Activated naive CD8-positive, alpha-beta T cell (primary cell): Measurements from ENCODE around the gene TPST2.

Source experiments
- H3K27ac Mint-ChIP-seq: one replicate; pipeline ENCODE4 v1.8.0; 2021; ENCODE audit warnings: mixed read lengths
- H3K27me3 Mint-ChIP-seq: one replicate; pipeline ENCODE4 v1.8.0; 2021; ENCODE audit warnings: mixed read lengths
- H3K36me3 Mint-ChIP-seq: one replicate; pipeline ENCODE4 v1.8.0; 2021; ENCODE audit warnings: mixed read lengths
- H3K4me1 Mint-ChIP-seq: one replicate; pipeline ENCODE4 v1.8.0; 2021; ENCODE audit warnings: low read depth, mixed read lengths
- H3K4me3 Mint-ChIP-seq: one replicate; pipeline ENCODE4 v1.8.0; 2021; ENCODE audit warnings: mild to moderate bottlenecking, mixed read lengths
- H3K9me3 Mint-ChIP-seq: one replicate; pipeline ENCODE4 v1.8.0; 2021; ENCODE audit warnings: low read depth, mixed read lengths

The TPST2 gene

GRCh38 chr22:26576026-26576680 lies 13.8 kb downstream of the TPST2 start:
- Mint-ChIP-seq H3K36me3 (no peaks in the 10 kb centered on the region), H3K4me1 (peaks cover 81% of the 10 kb centered on the region), H3K4me3 (no peak overlapping the region), H3K27ac (peak overlapping the region; percentile 1), H3K9me3 (no peaks in the 10 kb centered on the region), H3K27me3 (no peaks in the 10 kb centered on the region)

DNA sequence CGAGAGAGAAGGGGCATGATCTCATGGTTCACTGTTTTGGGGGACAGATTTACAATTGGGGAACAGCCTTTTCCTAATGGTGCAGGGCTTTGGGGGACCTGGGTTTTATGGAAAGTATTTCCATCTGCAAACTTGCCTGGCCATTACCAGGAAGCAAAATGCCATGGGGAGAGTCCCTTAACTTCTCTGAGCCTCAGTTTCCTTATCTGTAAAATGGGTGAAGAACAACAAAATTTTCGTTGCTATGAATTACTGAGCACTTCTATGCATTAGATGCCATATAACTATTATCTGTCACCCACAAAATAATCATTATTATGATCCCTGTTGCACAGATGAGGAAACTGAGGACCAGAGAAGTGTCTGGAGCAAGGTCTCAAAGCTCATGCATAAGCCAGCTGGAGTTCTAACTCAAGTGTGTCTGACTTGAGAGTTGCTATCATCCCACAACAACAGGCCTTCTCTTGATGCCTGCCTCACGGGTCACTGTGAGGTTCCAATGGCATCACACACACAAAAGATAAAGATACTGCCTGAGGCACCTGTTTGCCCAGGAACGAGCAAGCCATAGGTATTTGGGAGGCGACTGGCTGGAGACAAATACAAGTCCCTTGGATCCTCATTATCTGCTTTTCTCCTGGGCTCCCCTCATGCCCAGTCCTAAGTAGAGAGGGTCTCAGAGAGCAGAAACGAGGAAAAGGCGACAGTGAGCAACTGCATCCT lies 15.8 kb downstream of the TPST2 start:
- peaks cover 75% of the 10 kb centered on the region for H3K4me1 Mint-ChIP-seq

GRCh38 chr22:26573026-26573662 lies 16.8 kb downstream of the TPST2 start:
- Mint-ChIP-seq H3K27ac (peak overlapping the region; percentile 67), H3K36me3 (no peaks in the 10 kb centered on the region), H3K4me3 (no peak overlapping the region), H3K4me1 (peaks cover 75% of the 10 kb centered on the region), H3K9me3 (no peaks in the 10 kb centered on the region), H3K27me3 (no peaks in the 10 kb centered on the region)

More for the DNA sequence above, 15.8 kb downstream of the TPST2 start:
- Mint-ChIP-seq H3K4me3 (no peak overlapping the region), H3K27me3 (no peaks in the 10 kb centered on the region), H3K27ac (peak overlapping the region; percentile 67), H3K9me3 (no peaks in the 10 kb centered on the region), H3K36me3 (no peaks in the 10 kb centered on the region)

GRCh38 chr22:26570864-26571525 lies 18.9 kb downstream of the TPST2 start:
- no peaks in the 10 kb centered on the region for H3K27me3 Mint-ChIP-seq
- peaks cover 79% of the 10 kb centered on the region for H3K4me1 Mint-ChIP-seq
- H3K4me3 Mint-ChIP-seq = peak overlapping the region; percentile 36
- H3K36me3 Mint-ChIP-seq = no peaks in the 10 kb centered on the region
- H3K9me3 Mint-ChIP-seq = no peaks in the 10 kb centered on the region
- peak overlapping the region; percentile 83 for H3K27ac Mint-ChIP-seq

DNA sequence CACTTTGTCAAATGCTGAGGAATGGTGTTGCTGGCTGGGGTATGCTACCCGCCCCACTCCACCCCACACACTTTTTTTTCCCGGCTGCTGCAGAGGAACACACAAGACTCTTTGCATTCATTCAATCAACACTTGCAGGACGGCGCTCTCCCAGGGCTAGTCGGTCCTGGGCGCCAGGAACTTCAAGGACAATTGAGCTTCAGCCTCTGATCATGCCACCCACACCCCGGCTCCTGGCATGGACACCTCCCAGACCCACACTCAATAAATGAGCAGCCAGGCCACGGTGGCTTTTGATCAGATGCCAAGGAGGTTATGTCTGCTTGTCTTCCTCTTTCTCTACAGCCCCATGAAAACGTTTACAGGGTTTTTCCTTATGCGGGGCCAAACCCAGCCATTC lies 19.8 kb downstream of the TPST2 start:
- H3K4me3 Mint-ChIP-seq = no peak overlapping the region
- H3K27ac Mint-ChIP-seq = peak overlapping the region; percentile 83
- peaks cover 75% of the 10 kb centered on the region for H3K4me1 Mint-ChIP-seq

DNA sequence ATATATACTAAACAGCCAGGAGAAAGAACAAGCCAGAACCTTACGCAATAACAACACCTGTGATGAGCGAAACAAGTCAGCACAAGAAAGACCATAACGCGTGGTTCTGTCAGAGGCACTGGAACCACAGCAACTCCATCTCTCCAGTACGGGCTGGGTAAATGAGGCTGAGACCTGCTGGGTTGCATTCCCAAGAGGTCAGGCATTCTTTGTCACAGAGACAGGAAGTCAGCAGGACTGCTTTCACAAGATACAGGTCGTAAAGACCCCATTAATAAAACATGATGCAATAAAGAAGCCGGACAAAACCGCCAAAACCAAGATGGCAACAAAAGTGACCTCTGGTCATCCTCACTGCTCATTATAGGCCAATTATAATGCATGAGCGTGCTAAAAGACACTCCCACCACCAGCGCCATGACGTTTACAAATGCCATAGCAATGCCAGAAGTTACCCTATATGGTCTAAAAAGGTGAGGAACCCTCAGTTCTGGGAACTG lies 21.7 kb downstream of the TPST2 start:
- Mint-ChIP-seq H3K4me3 (no peak overlapping the region), H3K4me1 (peaks cover 68% of the 10 kb centered on the region), H3K27ac (peak overlapping the region; percentile 64), H3K36me3 (no peaks in the 10 kb centered on the region), H3K9me3 (no peaks in the 10 kb centered on the region), H3K27me3 (no peaks in the 10 kb centered on the region)

More for the DNA sequence above, 19.8 kb downstream of the TPST2 start:
- H3K9me3 Mint-ChIP-seq = no peaks in the 10 kb centered on the region
- H3K36me3 Mint-ChIP-seq = no peaks in the 10 kb centered on the region
- H3K27me3 Mint-ChIP-seq = no peaks in the 10 kb centered on the region

DNA sequence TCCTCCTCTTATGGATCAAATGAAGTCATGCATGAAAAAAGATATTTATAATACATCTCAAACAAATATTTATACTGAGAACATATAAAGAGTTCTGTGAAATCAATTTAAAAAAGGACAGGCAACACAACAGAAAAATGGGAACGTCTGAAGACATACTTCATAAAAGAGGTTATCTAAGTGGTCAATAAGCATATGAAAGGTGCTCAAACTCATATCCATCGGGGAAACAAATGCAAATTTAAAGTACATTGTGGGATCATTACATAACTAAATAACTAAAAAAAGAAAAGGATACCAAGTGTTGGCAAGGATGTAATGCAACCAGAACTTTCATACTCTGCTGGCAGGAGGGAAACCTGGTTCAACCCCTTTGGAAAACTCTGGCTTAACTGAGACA lies 22.3 kb downstream of the TPST2 start:
- Mint-ChIP-seq H3K4me1 (peaks cover 66% of the 10 kb centered on the region), H3K36me3 (no peaks in the 10 kb centered on the region), H3K4me3 (no peak overlapping the region), H3K9me3 (no peaks in the 10 kb centered on the region), H3K27ac (peak overlapping the region; percentile 34), H3K27me3 (no peaks in the 10 kb centered on the region)

GRCh38 chr22:26566994-26567393 lies 22.9 kb downstream of the TPST2 start:
- Mint-ChIP-seq H3K9me3 (no peaks in the 10 kb centered on the region), H3K36me3 (no peaks in the 10 kb centered on the region), H3K4me1 (peaks cover 65% of the 10 kb centered on the region), H3K27ac (no peak overlapping the region), H3K4me3 (no peak overlapping the region), H3K27me3 (no peaks in the 10 kb centered on the region)

- H3K27me3 Mint-ChIP-seq = no peaks in the 10 kb centered on the region
- peaks cover 55% of the 10 kb centered on the region for H3K4me1 Mint-ChIP-seq
- H3K9me3 Mint-ChIP-seq = no peaks in the 10 kb centered on the region
- no peak overlapping the region for H3K4me3 Mint-ChIP-seq
- no peaks in the 10 kb centered on the region for H3K36me3 Mint-ChIP-seq
- H3K27ac Mint-ChIP-seq = no peak overlapping the region
Observed at GRCh38 chr22:26565889-26566288, 24.0 kb downstream of the TPST2 start.

GRCh38 chr22:26565181-26565580 lies 24.8 kb downstream of the TPST2 start:
- Mint-ChIP-seq H3K4me1 (peaks cover 50% of the 10 kb centered on the region), H3K36me3 (no peaks in the 10 kb centered on the region), H3K4me3 (no peak overlapping the region), H3K27me3 (no peaks in the 10 kb centered on the region), H3K27ac (no peak overlapping the region), H3K9me3 (no peaks in the 10 kb centered on the region)

DNA sequence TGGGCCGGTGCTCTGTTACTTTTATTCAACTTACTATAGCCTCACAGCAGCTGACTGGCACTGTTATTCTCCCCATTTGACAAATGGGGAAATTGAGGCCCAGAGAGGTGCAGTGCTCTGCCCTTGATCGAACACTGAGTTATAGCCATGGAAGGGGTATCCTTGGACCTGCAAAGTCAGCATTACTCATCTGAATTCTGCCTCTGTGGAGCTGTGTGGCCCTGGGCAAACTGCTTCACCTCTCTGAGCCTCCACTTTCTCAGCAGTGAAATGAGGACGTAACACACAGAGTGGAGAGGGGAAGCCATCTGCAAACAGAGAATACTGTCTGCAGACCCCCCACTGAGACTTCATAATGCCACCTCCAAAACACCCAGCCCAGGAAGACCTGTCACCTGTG lies 25.3 kb downstream of the TPST2 start:
- Mint-ChIP-seq H3K4me1 (peaks cover 49% of the 10 kb centered on the region), H3K27ac (no peak overlapping the region), H3K36me3 (no peaks in the 10 kb centered on the region), H3K27me3 (no peaks in the 10 kb centered on the region), H3K4me3 (no peak overlapping the region), H3K9me3 (no peaks in the 10 kb centered on the region)

DNA sequence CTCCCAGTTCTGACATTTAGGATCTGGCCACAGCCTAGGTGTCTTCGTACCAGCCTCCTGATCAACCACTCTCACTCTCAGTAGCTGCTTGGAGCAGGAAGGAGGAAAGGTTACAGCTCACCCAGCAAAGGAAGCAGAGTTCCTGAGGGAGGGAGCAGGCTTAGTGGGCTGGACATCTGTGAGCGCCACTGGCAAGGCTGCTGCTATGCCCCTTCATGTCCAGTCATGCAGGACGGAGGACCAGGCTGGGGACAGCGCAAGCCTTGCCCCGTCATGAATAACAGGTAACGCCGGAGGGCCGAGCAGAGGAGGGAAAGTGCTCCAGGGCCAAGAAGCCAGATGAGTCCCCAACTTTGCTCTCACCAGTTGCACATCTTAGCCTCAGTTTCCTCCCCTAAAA lies 25.8 kb downstream of the TPST2 start:
- H3K4me1 Mint-ChIP-seq = peaks cover 52% of the 10 kb centered on the region
- H3K4me3 Mint-ChIP-seq = no peak overlapping the region

GRCh38 chr22:26563022-26563421 lies 26.9 kb downstream of the TPST2 start:
- Mint-ChIP-seq H3K4me3 (no peak overlapping the region), H3K9me3 (no peaks in the 10 kb centered on the region), H3K36me3 (no peaks in the 10 kb centered on the region), H3K27ac (peak overlapping the region; percentile 22), H3K4me1 (peaks cover 48% of the 10 kb centered on the region), H3K27me3 (no peaks in the 10 kb centered on the region)

More for the DNA sequence above, 25.8 kb downstream of the TPST2 start:
- no peaks in the 10 kb centered on the region for H3K9me3 Mint-ChIP-seq
- no peak overlapping the region for H3K27ac Mint-ChIP-seq
- no peaks in the 10 kb centered on the region for H3K27me3 Mint-ChIP-seq
- no peaks in the 10 kb centered on the region for H3K36me3 Mint-ChIP-seq

DNA sequence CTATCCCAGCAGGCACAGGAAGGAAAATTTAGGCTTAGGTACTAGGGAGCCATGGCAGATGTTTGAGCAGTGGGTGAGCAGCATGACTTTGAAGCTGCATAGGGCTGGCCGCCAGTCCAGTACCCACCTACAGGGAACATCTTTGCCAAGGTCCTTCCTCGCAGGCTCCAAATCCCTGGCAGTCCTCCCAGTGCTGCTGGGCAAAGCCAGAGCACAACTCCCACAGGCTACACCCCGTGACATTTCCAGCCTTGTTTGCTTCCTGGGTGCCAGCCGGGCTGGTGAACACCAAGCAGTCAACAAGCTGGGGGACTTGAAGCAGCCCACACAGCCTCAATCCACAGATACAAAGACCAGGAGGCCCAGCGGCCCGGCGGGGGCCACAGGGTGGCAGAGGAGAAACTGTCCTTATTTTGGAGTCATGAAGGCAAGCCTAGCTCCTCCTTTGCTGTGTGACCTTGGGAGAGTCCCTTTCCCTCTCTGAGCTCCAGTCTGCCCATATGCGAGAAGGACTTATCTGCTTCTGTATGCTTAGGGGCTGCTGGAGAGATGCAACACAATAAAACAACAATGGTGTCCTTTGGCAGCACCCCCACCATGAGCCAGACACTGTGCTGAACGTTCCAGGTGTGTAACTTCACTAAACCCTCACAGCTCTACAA lies 28.0 kb downstream of the TPST2 start:
- Mint-ChIP-seq H3K4me1 (peaks cover 43% of the 10 kb centered on the region), H3K27me3 (no peaks in the 10 kb centered on the region), H3K27ac (no peak overlapping the region)

More for the DNA sequence above, 28.0 kb downstream of the TPST2 start:
- H3K9me3 Mint-ChIP-seq = no peaks in the 10 kb centered on the region
- no peak overlapping the region for H3K4me3 Mint-ChIP-seq
- H3K36me3 Mint-ChIP-seq = no peaks in the 10 kb centered on the region
